Muscle layer of duodenum (tissue), 2 donors: ENCODE data around the gene NUP210.

ENCODE experiments used
- H3K27ac ChIP-seq: one replicate; pipeline ENCODE4 v1.7.0; 2013; ENCODE audit warnings: mild to moderate bottlenecking, low read length
- H3K27me3 ChIP-seq: one replicate; pipeline ENCODE4 v1.7.0; 2013; ENCODE audit warnings: low read depth, mild to moderate bottlenecking, control low read depth, low read length
- H3K36me3 ChIP-seq, 2 donors: one replicate each; pipeline ENCODE4 v1.7.0; 2013; ENCODE audit warnings: low read length in 2 of 2, control low read depth in 1 of 2, mild to moderate bottlenecking in 1 of 2; ENCODE audit not compliant: insufficient read depth in 2 of 2, control insufficient read depth in 1 of 2
- H3K4me1 ChIP-seq, 2 donors: one replicate each; pipeline ENCODE4 v1.7.0; 2013; ENCODE audit warnings: low read length in 2 of 2, mild to moderate bottlenecking in 2 of 2, control low read depth in 1 of 2, moderate library complexity in 1 of 2; ENCODE audit not compliant: insufficient read depth in 2 of 2, control insufficient read depth in 1 of 2
- H3K4me3 ChIP-seq, 2 donors: one replicate each; pipeline ENCODE4 v1.7.0; 2013; ENCODE audit warnings: low read length in 2 of 2, low read depth in 1 of 2, mild to moderate bottlenecking in 1 of 2
- H3K9me3 ChIP-seq, 2 donors: one replicate each; pipeline ENCODE4 v1.7.0; 2013; ENCODE audit warnings: low read length in 2 of 2, control low read depth in 1 of 2, mild to moderate bottlenecking in 1 of 2; ENCODE audit not compliant: control insufficient read depth in 1 of 2
- donor health status: healthy.

Gene NUP210

GRCh38 chr3:13313813-13314212, 106.3 kb downstream of the NUP210 start:
- no peaks in the 10 kb centered on the region for H3K4me1 ChIP-seq
- no peaks in the 10 kb centered on the region for H3K9me3 ChIP-seq
- no peak overlapping the region for H3K4me3 ChIP-seq
- H3K27ac ChIP-seq: no peak overlapping the region
- H3K27me3 ChIP-seq: no peaks in the 10 kb centered on the region
- peaks cover 0 to 17% of the 10 kb centered on the region in 2 donors for H3K36me3 ChIP-seq

- no peaks in the 10 kb centered on the region for H3K9me3 ChIP-seq
- no peaks in the 10 kb centered on the region for H3K27me3 ChIP-seq
- H3K4me3 ChIP-seq: no peak overlapping the region
- no peaks in the 10 kb centered on the region for H3K36me3 ChIP-seq
- no peaks in the 10 kb centered on the region for H3K4me1 ChIP-seq
- no peak overlapping the region for H3K27ac ChIP-seq
Measured at GRCh38 chr3:13309004-13309403, 111.1 kb downstream of the NUP210 start.

DNA sequence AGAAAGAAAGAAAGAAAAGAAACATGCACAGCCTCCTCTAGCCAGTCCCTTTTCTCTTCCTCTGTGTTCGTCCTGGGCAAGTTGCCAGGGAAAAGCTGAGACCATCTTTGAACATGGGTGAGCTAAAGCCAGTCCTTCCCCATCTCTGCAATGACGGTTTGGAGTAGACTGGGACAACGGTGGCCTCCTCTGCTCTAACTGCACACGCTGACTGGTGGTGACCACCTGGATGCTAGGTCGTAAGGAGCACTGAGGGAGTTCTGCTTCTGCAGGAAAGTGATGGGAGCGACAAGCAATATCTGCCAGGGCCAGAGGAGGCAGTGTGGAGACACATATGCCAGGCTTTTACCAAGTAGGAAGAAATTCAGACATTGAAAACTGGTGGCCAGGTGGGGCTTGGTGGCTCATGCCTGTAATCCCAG, 111.7 kb downstream of the NUP210 start:
- Histone ChIP-seq H3K36me3 (no peaks in the 10 kb centered on the region), H3K4me1 (no peaks in the 10 kb centered on the region), H3K4me3 (no peak overlapping the region), H3K9me3 (no peaks in the 10 kb centered on the region), H3K27me3 (no peaks in the 10 kb centered on the region), H3K27ac (no peak overlapping the region)

- Histone ChIP-seq H3K27ac (no peak overlapping the region), H3K4me1 (no peaks in the 10 kb centered on the region), H3K9me3 (no peaks in the 10 kb centered on the region), H3K4me3 (no peak overlapping the region), H3K36me3 (no peaks in the 10 kb centered on the region), H3K27me3 (no peaks in the 10 kb centered on the region)
Measured at GRCh38 chr3:13307041-13307440, 113.1 kb downstream of the NUP210 start.

DNA sequence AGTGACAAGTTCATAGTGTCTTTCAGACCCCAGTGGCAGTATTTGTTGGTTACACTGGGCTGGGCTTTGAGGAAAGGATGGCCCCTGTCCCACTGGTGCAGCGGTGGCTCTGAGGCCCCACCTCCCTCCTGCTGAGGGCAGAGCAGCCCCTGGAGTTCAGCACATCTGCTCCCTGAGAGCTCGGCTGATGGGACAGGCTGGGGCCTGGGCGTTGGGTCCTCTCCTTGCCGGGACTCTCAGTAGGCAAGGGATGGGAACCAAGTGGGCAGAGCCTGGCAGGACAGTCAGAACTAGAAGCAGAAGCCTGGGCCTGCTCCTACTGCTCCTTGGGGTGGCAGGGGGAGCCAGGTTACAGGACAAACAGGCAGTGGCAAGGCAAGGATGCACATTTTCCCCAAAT, 114.5 kb downstream of the NUP210 start:
- peaks cover 0 to 5% of the 10 kb centered on the region in 2 donors for H3K4me1 ChIP-seq
- no peaks in the 10 kb centered on the region for H3K36me3 ChIP-seq
- H3K4me3 ChIP-seq: no peak overlapping the region
- H3K27ac ChIP-seq: no peak overlapping the region
- H3K27me3 ChIP-seq: no peaks in the 10 kb centered on the region
- no peaks in the 10 kb centered on the region for H3K9me3 ChIP-seq

- Histone ChIP-seq H3K27me3 (no peaks in the 10 kb centered on the region), H3K9me3 (no peaks in the 10 kb centered on the region)
Measured at GRCh38 chr3:13303410-13303809, 116.7 kb downstream of the NUP210 start.

DNA sequence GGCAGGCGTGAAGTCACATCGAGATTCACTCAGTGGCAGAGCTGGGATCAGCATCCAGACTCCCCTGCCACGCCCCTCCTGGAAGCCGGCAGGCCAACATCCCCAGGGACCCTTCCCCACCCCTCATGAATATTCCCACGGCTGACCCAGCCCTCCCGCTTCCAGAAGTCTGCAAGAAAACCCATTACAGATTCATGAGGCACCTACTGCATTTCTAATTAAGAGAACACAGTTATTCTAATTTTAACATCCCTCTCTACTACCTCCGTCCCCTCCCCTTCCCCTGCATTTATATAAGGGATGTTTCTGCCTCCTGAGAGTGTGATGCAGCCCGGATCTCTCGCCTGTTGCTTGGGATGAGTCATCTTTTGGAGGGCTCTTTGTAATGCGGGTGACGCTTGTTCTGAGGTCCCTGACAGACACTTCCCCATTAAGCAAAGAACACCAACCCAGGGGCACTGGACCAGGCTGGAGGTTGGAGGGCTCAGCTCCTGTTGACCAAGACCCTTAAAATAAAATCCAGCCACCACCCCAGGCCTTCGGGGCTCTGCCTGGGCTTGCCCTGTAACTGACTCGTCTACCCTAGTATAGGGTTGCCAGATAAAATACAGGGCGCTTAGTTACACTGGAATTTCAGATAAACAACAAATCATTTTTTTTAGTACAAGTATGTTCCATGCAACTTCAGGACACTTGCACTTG, 118.7 kb downstream of the NUP210 start:
- Histone ChIP-seq H3K4me1 (peaks cover 0 to 5% of the 10 kb centered on the region in 2 donors), H3K27me3 (no peaks in the 10 kb centered on the region), H3K36me3 (no peaks in the 10 kb centered on the region), H3K27ac (no peak overlapping the region), H3K9me3 (no peaks in the 10 kb centered on the region), H3K4me3 (no peak overlapping the region)

More at GRCh38 chr3:13303410-13303809, 116.7 kb downstream of the NUP210 start:
- no peak overlapping the region for H3K4me3 ChIP-seq
- H3K27ac ChIP-seq: no peak overlapping the region
- H3K4me1 ChIP-seq: peaks cover 0 to 5% of the 10 kb centered on the region in 2 donors
- no peaks in the 10 kb centered on the region for H3K36me3 ChIP-seq

- H3K27ac ChIP-seq: no peak overlapping the region
- H3K27me3 ChIP-seq: no peaks in the 10 kb centered on the region
- H3K4me1 ChIP-seq: peaks cover 0 to 5% of the 10 kb centered on the region in 2 donors
- H3K9me3 ChIP-seq: no peaks in the 10 kb centered on the region
- H3K4me3 ChIP-seq: no peak overlapping the region
- no peaks in the 10 kb centered on the region for H3K36me3 ChIP-seq
Measured at GRCh38 chr3:13300546-13301285, 119.4 kb downstream of the NUP210 start.

- Histone ChIP-seq H3K4me3 (no peak overlapping the region), H3K27ac (no peak overlapping the region), H3K4me1 (peaks cover 0 to 5% of the 10 kb centered on the region in 2 donors), H3K9me3 (no peaks in the 10 kb centered on the region), H3K36me3 (no peaks in the 10 kb centered on the region), H3K27me3 (no peaks in the 10 kb centered on the region)
Measured at GRCh38 chr3:13299531-13300155, 120.5 kb downstream of the NUP210 start.

GRCh38 chr3:13296662-13297061, 123.5 kb downstream of the NUP210 start:
- H3K4me1 ChIP-seq: peaks cover 0 to 5% of the 10 kb centered on the region in 2 donors
- H3K27ac ChIP-seq: no peak overlapping the region
- no peaks in the 10 kb centered on the region for H3K36me3 ChIP-seq
- H3K9me3 ChIP-seq: no peaks in the 10 kb centered on the region
- no peaks in the 10 kb centered on the region for H3K27me3 ChIP-seq
- H3K4me3 ChIP-seq: no peak overlapping the region
